Common myeloid progenitor, CD34-positive (primary cell): ENCODE data around the gene TBC1D22A.

ENCODE experiments used
- CTCF ChIA-PET: fragments of 350-600 bp; sonication (Branson Sonifier 250); formaldehyde crosslinking; loops from one replicate; lab custom pipeline; 2021; ENCODE audit warnings: antibody characterized with exemption; lab: Charles Lee
- POLR2A ChIA-PET: fragments of 350-600 bp; sonication (Branson Sonifier 250); formaldehyde crosslinking; loops from one replicate; lab custom pipeline; 2021; ENCODE audit warnings: antibody characterized with exemption; lab: Charles Lee
- DNase-seq, 3 donors: peaks; one replicate each; pipeline versions ENCODE4 v3.0.0 to v3.0.0-alpha.2; 2013
- H3K27ac ChIP-seq, 2 experiments: 1 replicate in 1 of 2; 2 replicates in 1 of 2; pipeline ENCODE4 v1.7.0; 2013; ENCODE audit warnings: inconsistent platforms in 2 of 2, low read length in 2 of 2, mild to moderate bottlenecking in 2 of 2, low read depth in 1 of 2, moderate library complexity in 1 of 2; ENCODE audit not compliant: severe bottlenecking in 2 of 2, insufficient read depth in 1 of 2, poor library complexity in 1 of 2
- H3K27me3 ChIP-seq, 5 experiments: replicated peaks in 2 of 5; 1 replicate in 3 of 5; 2 replicates in 2 of 5; pipeline versions ENCODE4 v1.6.1 to v1.7.0; 2013; ENCODE audit warnings: low read length in 4 of 5, mild to moderate bottlenecking in 2 of 5, moderate library complexity in 2 of 5, inconsistent platforms in 1 of 5; ENCODE audit not compliant: insufficient read depth in 5 of 5, control insufficient read depth in 4 of 5
- H3K36me3 ChIP-seq, 4 experiments: 1 replicate in 2 of 4; 2 replicates in 2 of 4; pipeline versions ENCODE4 v1.6.1 to v1.7.0; 2013; ENCODE audit warnings: low read length in 3 of 4, control low read depth in 1 of 4, mild to moderate bottlenecking in 1 of 4; ENCODE audit not compliant: control insufficient read depth in 4 of 4, insufficient read depth in 4 of 4
- H3K4me1 ChIP-seq, 4 experiments: 1 replicate in 3 of 4; 2 replicates in 1 of 4; pipeline versions ENCODE4 v1.6.1 to v1.7.1; 2013; ENCODE audit warnings: low read length in 3 of 4, mild to moderate bottlenecking in 3 of 4, control low read depth in 1 of 4, inconsistent platforms in 1 of 4, moderate library complexity in 1 of 4; ENCODE audit not compliant: control insufficient read depth in 4 of 4, insufficient read depth in 4 of 4; ENCODE audit errors: control extremely low read depth in 1 of 4
- H3K4me3 ChIP-seq, 7 experiments: 1 replicate in 4 of 7; 2 replicates in 3 of 7; pipeline versions ENCODE4 v1.5.1 to v1.7.0; 2013; ENCODE audit warnings: mild to moderate bottlenecking in 7 of 7, low read length in 6 of 7, moderate library complexity in 6 of 7, inconsistent platforms in 2 of 7, low read depth in 2 of 7, control low read depth in 1 of 7; ENCODE audit not compliant: insufficient read depth in 4 of 7, control insufficient read depth in 1 of 7; ENCODE audit errors: extremely low read depth in 1 of 7
- H3K9me3 ChIP-seq, 5 experiments: 1 replicate in 4 of 5; 2 replicates in 1 of 5; pipeline versions ENCODE4 v1.6.1 to v1.7.1; 2013; ENCODE audit warnings: low read length in 4 of 5, mild to moderate bottlenecking in 2 of 5, inconsistent platforms in 1 of 5, low read depth in 1 of 5, moderate library complexity in 1 of 5; ENCODE audit not compliant: control insufficient read depth in 4 of 5, insufficient read depth in 2 of 5; ENCODE audit errors: control extremely low read depth in 1 of 5
- WGBS: methylation state at CpG from one replicate; pipeline ENCODE4 v1.1.5; 2013; ENCODE audit not compliant: insufficient coverage; 5-methylcytosine and 5-hydroxymethylcytosine counted together

Gene TBC1D22A

DNA sequence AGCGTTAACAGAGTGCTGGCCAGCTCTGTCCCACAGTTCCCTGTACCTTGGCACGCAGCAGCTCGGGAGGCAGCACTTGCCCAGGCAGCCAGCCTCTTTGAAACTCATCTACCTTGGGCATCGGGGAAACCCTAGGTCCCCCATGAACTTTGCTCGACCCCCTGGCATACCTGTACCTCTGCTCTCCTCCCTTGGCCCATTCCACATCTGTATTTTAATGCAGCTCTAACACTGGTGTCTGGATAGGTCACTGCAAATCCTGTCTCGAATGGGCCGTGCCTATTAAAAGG lies 304.1 kb downstream of the TBC1D22A start:
- Histone ChIP-seq H3K27me3 (no peaks in the 10 kb centered on the region), H3K27ac (no peak overlapping the region), H3K36me3 (peaks cover 0 to 5% (median 1%) of the 10 kb centered on the region in 4 experiments), H3K9me3 (no peaks in the 10 kb centered on the region), H3K4me1 (peaks cover 3 to 11% (median 9%) of the 10 kb centered on the region in 4 experiments), H3K4me3 (no peak overlapping the region)
- no peak for DNase-seq
- WGBS, result 95% methylated on average over 7 of the region's 7 CpGs
- ChIA-PET CTCF (no interaction called here), POLR2A (no interaction called here)

DNA sequence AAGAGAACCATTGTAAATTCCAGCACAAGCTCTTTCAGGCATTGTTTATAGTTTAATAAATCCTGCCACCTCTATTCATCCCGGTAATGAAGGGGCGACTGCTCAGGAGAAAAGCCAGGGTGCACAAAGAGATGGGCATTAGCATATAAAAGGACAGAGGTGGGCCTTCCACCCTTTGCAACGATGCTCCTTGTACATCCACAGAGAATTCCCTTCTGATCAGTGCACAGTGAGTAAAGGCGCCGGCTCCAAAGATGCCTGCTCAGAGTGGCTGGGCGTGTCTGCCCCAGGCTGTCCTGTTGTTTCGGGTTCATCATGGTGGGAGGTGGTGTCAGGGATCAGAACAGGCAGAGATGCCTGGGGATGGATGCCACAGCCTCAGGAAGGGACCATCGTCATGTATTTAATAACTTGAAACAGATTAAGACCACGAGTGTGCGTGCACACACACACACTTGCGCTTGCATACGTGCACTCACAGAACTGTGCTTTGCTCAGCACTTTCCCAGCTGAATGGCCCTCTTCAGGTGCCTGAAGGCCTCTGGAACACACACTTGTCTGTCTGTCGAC lies 305.0 kb downstream of the TBC1D22A start:
- Histone ChIP-seq H3K4me3 (no peak overlapping the region), H3K27ac (no peak overlapping the region), H3K9me3 (no peaks in the 10 kb centered on the region), H3K27me3 (no peaks in the 10 kb centered on the region), H3K36me3 (peaks cover 0 to 3% (median 1%) of the 10 kb centered on the region in 4 experiments), H3K4me1 (peaks cover 3 to 16% (median 11%) of the 10 kb centered on the region in 4 experiments)
- DNase-seq, result no peak
- CTCF ChIA-PET, result no interaction called here
- 96% methylated on average over 11 of the region's 13 CpGs for WGBS
- POLR2A ChIA-PET, result no interaction called here

DNA sequence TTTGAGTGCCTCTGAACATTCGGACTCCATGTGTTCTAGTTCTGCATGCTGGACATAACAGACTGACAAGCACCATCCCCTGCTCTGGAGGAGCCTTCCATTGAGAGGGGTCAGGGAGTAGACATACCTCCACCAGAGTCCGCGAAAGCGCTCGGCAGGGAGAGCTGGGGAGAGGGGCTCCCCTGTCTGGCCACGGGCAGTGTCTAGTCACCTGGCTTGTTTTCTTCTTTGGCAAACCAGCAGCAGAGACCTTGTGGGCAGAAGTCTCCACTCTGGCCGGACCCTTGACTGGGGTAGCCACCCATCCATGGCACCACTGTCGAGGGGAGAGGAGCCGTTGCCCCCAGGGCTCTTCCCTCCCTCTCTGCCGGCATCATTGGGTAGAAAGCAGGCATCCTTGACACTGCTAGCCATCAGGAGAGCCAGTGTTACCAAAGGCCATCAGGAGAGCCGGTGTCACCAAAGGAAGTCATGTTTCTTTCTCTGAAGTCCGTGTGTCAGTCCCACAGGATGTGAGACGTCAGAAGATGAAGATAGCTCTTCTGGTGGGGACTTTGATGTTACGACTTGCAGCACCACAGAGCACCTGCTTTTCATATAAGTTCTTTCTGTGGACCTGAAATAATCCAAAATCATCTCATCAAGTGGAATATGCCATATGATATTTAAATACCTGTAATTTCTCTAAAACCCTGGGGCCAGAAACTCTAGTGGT lies 305.6 kb downstream of the TBC1D22A start:
- peaks cover 3 to 16% (median 11%) of the 10 kb centered on the region in 4 experiments for H3K4me1 ChIP-seq
- 88% methylated on average over 12 of the region's 14 CpGs for WGBS
- ChIA-PET POLR2A (no interaction called here), CTCF (no interaction called here)
- no peaks in the 10 kb centered on the region for H3K9me3 ChIP-seq
- no peaks in the 10 kb centered on the region for H3K27me3 ChIP-seq
- no peak for DNase-seq
- no peak overlapping the region for H3K27ac ChIP-seq
- H3K4me3 ChIP-seq, result no peak overlapping the region
- H3K36me3 ChIP-seq, result peaks cover 0 to 3% (median 1%) of the 10 kb centered on the region in 4 experiments

DNA sequence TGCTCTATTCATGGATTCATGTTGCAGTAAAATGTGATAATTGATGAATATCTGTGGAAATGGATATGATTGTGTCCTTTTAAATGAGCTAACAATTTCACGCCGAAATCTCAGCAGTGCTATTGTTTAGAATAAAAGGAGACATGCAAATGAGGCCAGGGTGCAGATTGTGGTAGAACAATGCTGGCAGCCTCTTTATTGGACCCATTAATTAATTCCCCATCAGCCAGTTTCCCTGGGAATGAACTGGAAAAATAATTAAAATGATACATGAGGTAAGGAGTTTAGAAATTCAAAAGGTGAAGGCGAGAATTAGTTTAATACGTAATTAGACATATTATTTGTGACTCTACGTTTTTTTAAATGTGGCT lies 306.2 kb downstream of the TBC1D22A start:
- no peak overlapping the region for H3K27ac ChIP-seq
- WGBS, result 96% methylated on average over 4 of the region's 5 CpGs
- ChIA-PET POLR2A (no interaction called here), CTCF (no interaction called here)
- no peaks in the 10 kb centered on the region for H3K27me3 ChIP-seq
- no peaks in the 10 kb centered on the region for H3K9me3 ChIP-seq
- peaks cover 3 to 16% (median 11%) of the 10 kb centered on the region in 4 experiments for H3K4me1 ChIP-seq
- no peak for DNase-seq
- H3K4me3 ChIP-seq, result no peak overlapping the region
- H3K36me3 ChIP-seq, result peaks cover 0 to 3% (median 0%) of the 10 kb centered on the region in 4 experiments

DNA sequence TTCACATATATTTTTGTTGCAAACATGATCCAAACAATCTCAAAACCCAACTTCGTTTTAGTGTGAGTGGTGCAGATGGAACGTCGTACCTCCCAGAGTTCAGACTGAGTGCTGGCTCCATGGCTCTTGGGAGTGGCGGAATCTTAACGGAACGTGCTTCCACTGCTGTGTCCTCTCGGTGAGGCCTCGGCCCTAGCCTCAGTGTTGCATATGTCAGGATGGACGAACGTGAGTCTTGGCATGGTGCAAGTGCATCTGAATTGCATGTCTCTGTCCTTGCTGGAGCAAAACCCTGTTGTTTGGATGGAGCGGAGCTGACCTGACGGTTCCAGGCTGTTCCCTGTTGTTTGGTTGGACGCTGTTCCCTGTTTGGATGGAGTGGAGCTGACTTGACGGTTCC lies 306.8 kb downstream of the TBC1D22A start:
- H3K27me3 ChIP-seq, result no peaks in the 10 kb centered on the region
- ChIA-PET CTCF (interaction anchor here (0.7 kb wide), 1 partner anchor 22 kb away, joined by 3 read pairs; no protein-coding TSS in a partner anchor), POLR2A (no interaction called here)
- H3K4me3 ChIP-seq, result no peak overlapping the region
- peaks cover 0 to 6% (median under 1%) of the 10 kb centered on the region in 5 experiments for H3K9me3 ChIP-seq
- peaks cover 0 to 9% (median 4%) of the 10 kb centered on the region in 4 experiments for H3K36me3 ChIP-seq
- H3K4me1 ChIP-seq, result peaks cover 3 to 16% (median 11%) of the 10 kb centered on the region in 4 experiments
- no peak overlapping the region for H3K27ac ChIP-seq
- no peak for DNase-seq
- over 99% methylated on average over 13 of the region's 14 CpGs for WGBS

DNA sequence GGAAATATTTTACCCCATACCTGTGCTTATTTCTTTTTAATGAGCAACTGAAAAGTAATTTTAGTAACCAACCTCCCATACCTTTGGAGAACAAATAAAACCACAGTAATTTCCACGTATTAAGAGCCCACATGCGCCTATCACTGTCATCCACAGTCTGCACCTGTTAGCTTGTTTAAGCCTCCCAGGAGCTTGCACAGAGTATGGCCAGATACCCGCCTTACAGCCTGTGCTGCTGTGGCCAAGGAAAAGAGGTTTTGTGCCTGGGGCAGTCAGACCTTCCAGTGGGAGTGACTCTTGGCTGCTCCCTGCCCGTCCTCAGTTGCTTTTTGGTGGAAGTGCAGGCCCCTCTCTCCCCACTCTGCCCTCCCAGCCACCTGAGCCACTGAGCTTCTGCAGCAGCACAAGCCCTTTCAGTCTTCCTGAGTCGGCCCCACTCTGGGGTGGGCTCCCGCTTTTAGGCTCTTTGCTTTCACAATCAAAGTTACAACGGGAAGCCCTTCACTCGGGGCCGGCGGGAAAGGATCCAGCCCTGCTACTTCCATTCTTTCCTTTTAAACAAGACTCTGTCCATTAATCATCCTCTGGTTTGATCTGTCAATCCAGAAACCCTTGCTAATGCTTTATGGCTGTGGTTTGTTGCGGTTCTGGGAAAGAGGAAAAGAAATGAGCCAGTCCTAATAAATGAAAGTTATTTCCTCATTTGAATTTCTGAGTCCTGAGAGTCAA lies 308.8 kb downstream of the TBC1D22A start:
- peaks cover 0 to 17% (median 8%) of the 10 kb centered on the region in 4 experiments for H3K36me3 ChIP-seq
- H3K4me1 ChIP-seq, result peaks cover 3 to 16% (median 11%) of the 10 kb centered on the region in 4 experiments
- H3K27ac ChIP-seq, result no peak overlapping the region
- H3K27me3 ChIP-seq, result no peaks in the 10 kb centered on the region
- WGBS, result 21% methylated on average over 9 of the region's 11 CpGs
- peak in 1 of 3 donors; percentile 29 for DNase-seq
- POLR2A ChIA-PET, result no interaction called here
- CTCF ChIA-PET, result no interaction called here
- peaks cover 0 to 20% (median 9%) of the 10 kb centered on the region in 5 experiments for H3K9me3 ChIP-seq
- H3K4me3 ChIP-seq, result peak overlapping the region in 2 of 7 experiments; percentile 39 to 55
